ENCODE results near the gene SCAP. TPM values are rescaled to one million over a fixed set of nuclear protein-coding genes. Genes with fewer than 3 reads are reported as not detected.
A peak's percentile ranks its signal among the peaks of the same experiment; 100 is the strongest.

Gene SCAP
- total RNA-seq, 2 donors from 2014 or later = 103 to 105 TPM

DNA sequence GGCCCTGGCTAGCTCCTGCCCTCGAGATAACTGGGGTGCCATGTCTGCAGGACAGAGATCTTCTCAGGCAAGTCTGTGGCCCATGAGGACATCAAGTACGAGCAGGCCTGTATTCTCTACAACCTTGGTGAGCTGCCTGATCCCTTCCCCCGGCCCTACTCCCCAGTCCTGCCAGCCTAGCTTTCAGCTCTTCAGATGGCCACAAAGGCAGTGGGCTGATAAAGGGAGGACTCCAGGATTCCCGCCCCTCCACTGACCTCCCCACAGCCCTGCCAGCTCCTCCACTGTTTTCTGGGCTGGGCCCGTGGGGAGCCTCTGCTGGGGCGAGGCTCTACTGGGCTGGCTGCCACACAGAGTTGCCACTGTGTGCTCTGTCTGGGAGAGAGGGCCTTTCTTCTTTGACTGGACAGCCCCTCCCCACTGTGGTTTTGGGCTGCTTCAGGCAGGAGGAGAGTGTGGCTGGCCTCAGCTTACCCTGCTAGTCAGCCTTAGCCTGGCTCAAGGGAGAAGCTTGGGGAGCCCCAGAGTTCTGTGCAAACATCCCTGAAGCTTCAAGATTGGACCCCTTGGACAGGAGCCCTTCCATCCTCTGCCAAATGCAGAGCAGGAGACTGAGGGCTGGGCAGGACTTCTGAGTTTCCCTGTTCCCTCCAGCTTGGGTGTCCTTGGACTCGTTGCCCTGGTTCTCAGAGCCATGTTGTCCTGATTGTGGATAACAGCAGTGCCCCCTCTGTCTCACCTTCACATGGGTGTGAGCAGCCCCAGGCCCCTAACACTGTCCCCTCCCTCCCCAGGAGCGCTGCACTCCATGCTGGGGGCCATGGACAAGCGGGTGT, 70.6 kb downstream of the SCAP start:
- H3K27ac ChIP-seq (ENCODE audit: low read depth, low read length) = peak overlapping the region; percentile 40
- H3K36me3 Mint-ChIP-seq (ENCODE audit: low read depth) = peaks cover 34% of the 10 kb centered on the region
- no peaks in the 10 kb centered on the region for H3K27me3 ChIP-seq (ENCODE audit: control insufficient read depth, insufficient read depth, low read length, poor library complexity, severe bottlenecking)
- no peak overlapping the region for H3K4me3 Mint-ChIP-seq
- no peaks in the 10 kb centered on the region for H3K9me3 ChIP-seq (ENCODE audit: control insufficient read depth, low read length)
- H3K9ac ChIP-seq (ENCODE audit: extremely low read depth, low read length, poor library complexity, severe bottlenecking) = no peak overlapping the region
- no peak for DNase-seq
- H3K27me3 Mint-ChIP-seq (ENCODE audit: insufficient read depth) = no peaks in the 10 kb centered on the region
- 85 to 90% methylated on average over 4 to 9 of the region's 9 CpGs for WGBS, 2 experiments (ENCODE audit: insufficient coverage in 1 of 2, insufficient read length in 1 of 2)
- TF ChIP-seq, protein P1, sequence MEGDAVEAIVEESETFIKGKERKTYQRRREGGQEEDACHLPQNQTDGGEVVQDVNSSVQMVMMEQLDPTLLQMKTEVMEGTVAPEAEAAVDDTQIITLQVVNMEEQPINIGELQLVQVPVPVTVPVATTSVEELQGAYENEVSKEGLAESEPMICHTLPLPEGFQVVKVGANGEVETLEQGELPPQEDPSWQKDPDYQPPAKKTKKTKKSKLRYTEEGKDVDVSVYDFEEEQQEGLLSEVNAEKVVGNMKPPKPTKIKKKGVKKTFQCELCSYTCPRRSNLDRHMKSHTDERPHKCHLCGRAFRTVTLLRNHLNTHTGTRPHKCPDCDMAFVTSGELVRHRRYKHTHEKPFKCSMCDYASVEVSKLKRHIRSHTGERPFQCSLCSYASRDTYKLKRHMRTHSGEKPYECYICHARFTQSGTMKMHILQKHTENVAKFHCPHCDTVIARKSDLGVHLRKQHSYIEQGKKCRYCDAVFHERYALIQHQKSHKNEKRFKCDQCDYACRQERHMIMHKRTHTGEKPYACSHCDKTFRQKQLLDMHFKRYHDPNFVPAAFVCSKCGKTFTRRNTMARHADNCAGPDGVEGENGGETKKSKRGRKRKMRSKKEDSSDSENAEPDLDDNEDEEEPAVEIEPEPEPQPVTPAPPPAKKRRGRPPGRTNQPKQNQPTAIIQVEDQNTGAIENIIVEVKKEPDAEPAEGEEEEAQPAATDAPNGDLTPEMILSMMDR (conservative IDR thresholded peaks at IDR 0.05) = no peak
- peaks cover 6% of the 10 kb centered on the region for H3K4me1 ChIP-seq (ENCODE audit: control insufficient read depth, insufficient read depth, low read length)
- H3K9me3 Mint-ChIP-seq = no peaks in the 10 kb centered on the region
- no peak overlapping the region for H3K27ac Mint-ChIP-seq
- no peaks in the 10 kb centered on the region for H3K4me1 Mint-ChIP-seq
- peaks cover 42% of the 10 kb centered on the region for H3K36me3 ChIP-seq (ENCODE audit: control insufficient read depth, insufficient read depth, low read length)
- no peak overlapping the region for H3K4me3 ChIP-seq (ENCODE audit: low read length)

DNA sequence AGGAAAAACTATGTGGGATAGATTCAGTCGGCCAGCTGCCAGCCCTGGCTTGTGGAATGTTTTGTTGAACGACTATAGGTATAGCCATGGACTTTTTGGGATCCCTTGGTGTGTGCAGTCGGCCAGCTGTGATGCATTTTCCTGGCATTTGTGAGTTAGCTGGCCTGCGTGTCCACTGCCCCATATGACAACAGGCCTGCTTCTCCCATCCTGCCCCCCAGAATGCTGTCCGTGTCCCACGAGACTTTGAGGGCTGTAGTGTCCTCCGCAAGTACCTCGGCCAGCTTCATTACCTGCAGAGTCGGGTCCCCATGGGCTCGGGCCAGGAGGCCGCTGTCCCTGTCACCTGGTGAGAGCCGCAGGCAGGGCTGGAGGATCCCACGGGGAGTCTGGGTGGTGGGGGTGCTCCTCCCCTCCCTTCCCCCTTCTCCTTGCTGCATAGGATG, 71.3 kb downstream of the SCAP start:
- Histone ChIP-seq H3K9ac (ENCODE audit: extremely low read depth, low read length, poor library complexity, severe bottlenecking) (no peak overlapping the region), H3K27ac (ENCODE audit: low read depth, low read length) (peak overlapping the region; percentile 40)
- H3K9me3 Mint-ChIP-seq = no peaks in the 10 kb centered on the region

DNA sequence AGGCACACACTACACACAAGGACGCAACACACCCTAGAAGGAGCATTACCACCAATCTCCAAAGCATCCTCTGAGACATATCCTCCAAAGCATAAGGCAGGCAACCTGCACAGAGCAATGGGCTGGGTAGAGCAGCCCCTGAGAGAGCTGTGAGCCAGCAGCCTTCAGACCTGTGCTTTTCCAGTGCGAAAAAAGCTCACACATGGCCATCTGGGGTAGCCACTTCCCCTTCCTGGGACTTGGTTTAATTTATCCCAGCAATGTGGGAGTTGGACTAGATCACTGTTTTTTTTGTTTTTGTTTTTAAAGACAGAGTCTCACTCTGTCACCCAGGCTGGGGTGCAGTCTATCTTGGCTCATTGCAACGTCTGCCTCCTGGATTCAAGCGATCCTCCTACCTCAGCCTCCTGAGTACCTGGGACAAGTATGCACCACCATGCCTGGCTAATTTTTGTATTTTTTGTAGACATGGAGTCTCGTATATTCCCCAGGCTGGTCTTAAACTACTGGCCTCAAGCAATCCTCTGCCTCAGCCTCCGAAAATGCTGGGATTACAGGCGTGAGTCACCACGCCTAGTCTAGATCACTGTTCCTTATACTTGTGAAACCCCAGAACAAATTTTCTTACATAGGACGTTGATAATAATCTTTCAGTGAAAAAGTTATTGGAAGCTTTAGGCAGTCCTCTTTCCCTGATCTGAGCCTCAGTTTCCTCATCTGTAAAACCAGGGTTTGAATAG, 76.0 kb downstream of the SCAP start:
- 84 to 94% methylated on average over 7 to 9 of the region's 9 CpGs for WGBS, 2 experiments (ENCODE audit: insufficient coverage in 1 of 2, insufficient read length in 1 of 2)
- TF ChIP-seq, protein P1 (conservative IDR thresholded peaks at IDR 0.05) = no peak
- Mint-ChIP-seq H3K9me3 (no peaks in the 10 kb centered on the region), H3K4me1 (peaks cover under 1% of the 10 kb centered on the region), H3K27me3 (ENCODE audit: insufficient read depth) (no peaks in the 10 kb centered on the region), H3K4me3 (no peak overlapping the region), H3K27ac (peak overlapping the region; percentile 79), H3K36me3 (ENCODE audit: low read depth) (peaks cover 50% of the 10 kb centered on the region)
- Histone ChIP-seq H3K27ac (ENCODE audit: low read depth, low read length) (no peak overlapping the region), H3K27me3 (ENCODE audit: control insufficient read depth, insufficient read depth, low read length, poor library complexity, severe bottlenecking) (no peaks in the 10 kb centered on the region), H3K4me1 (ENCODE audit: control insufficient read depth, insufficient read depth, low read length) (peaks cover 3% of the 10 kb centered on the region), H3K4me3 (ENCODE audit: low read length) (no peak overlapping the region), H3K9me3 (ENCODE audit: control insufficient read depth, low read length) (no peaks in the 10 kb centered on the region), H3K9ac (ENCODE audit: extremely low read depth, low read length, poor library complexity, severe bottlenecking) (no peak overlapping the region), H3K36me3 (ENCODE audit: control insufficient read depth, insufficient read depth, low read length) (peaks cover 30% of the 10 kb centered on the region)
- no peak for DNase-seq

More for the DNA sequence above, 71.3 kb downstream of the SCAP start:
- TF ChIP-seq, protein P1 (conservative IDR thresholded peaks at IDR 0.05) = no peak
- H3K4me1 Mint-ChIP-seq = no peaks in the 10 kb centered on the region
- peaks cover 6% of the 10 kb centered on the region for H3K4me1 ChIP-seq (ENCODE audit: control insufficient read depth, insufficient read depth, low read length)
- H3K27me3 ChIP-seq (ENCODE audit: control insufficient read depth, insufficient read depth, low read length, poor library complexity, severe bottlenecking) = no peaks in the 10 kb centered on the region
- 93% methylated on average over 13 of the region's 13 CpGs; no CpG with 5 or more reads in 1 of the 2 experiments for WGBS, 2 experiments (ENCODE audit: insufficient coverage in 1 of 2, insufficient read length in 1 of 2)
- H3K36me3 Mint-ChIP-seq (ENCODE audit: low read depth) = peaks cover 40% of the 10 kb centered on the region
- H3K4me3 Mint-ChIP-seq = no peak overlapping the region
- no peak overlapping the region for H3K27ac Mint-ChIP-seq
- H3K36me3 ChIP-seq (ENCODE audit: control insufficient read depth, insufficient read depth, low read length) = peaks cover 48% of the 10 kb centered on the region
- H3K27me3 Mint-ChIP-seq (ENCODE audit: insufficient read depth) = no peaks in the 10 kb centered on the region
- H3K9me3 ChIP-seq (ENCODE audit: control insufficient read depth, low read length) = no peaks in the 10 kb centered on the region
- DNase-seq = no peak
- no peak overlapping the region for H3K4me3 ChIP-seq (ENCODE audit: low read length)

Measured in endodermal cell (in vitro differentiated cells).